Kidney epithelial cell (primary cell): ENCODE measurements around the gene PCBD2. TPM values are rescaled to one million over a fixed set of nuclear protein-coding genes. Genes with fewer than 3 reads are reported as not detected.

Experiments used
- DNase-seq: peaks from one replicate; pipeline ENCODE4 v3.0.0-alpha.2; 2010; ENCODE audit warnings: low read depth
- H3K27me3 ChIP-seq: 2 replicates; pipeline ENCODE4 v1.6.0; 2011; ENCODE audit warnings: low read length; ENCODE audit not compliant: control insufficient read depth, insufficient read depth
- H3K36me3 ChIP-seq: 2 replicates; pipeline ENCODE4 v1.5.1; 2011; ENCODE audit warnings: low read length; ENCODE audit not compliant: control insufficient read depth, insufficient read depth
- H3K4me3 ChIP-seq: 2 replicates; pipeline ENCODE4 v1.5.1; 2011; ENCODE audit warnings: low read depth, mild to moderate bottlenecking, control low read depth, low read length
- CTCF ChIP-seq: IDR thresholded peaks from 2 replicates; pipeline ENCODE4 v1.5.1; 2011; ENCODE audit warnings: mild to moderate bottlenecking, moderate library complexity, low read length, control low read depth, inconsistent platforms; ENCODE audit not compliant: insufficient read depth, poor library complexity, severe bottlenecking
- total RNA-seq: library from RNA; depleted of rRNA; stranded (reverse); fragments of >200 nt; gene quantifications from 2 replicates; pipeline ENCODE4 v1.2.3, GENCODE V29; 2015

Gene PCBD2
- total RNA-seq, 1 donor from 2014 or later = 12.0 TPM

- Histone ChIP-seq H3K4me3 (no peak overlapping the region), H3K36me3 (no peaks in the 10 kb centered on the region), H3K27me3 (no peaks in the 10 kb centered on the region)
- TF ChIP-seq CTCF = no peak
- DNase-seq = no peak
These were observed 38.6 kb downstream of the PCBD2 start for GRCh38 chr5:134943547-134943946.

DNA sequence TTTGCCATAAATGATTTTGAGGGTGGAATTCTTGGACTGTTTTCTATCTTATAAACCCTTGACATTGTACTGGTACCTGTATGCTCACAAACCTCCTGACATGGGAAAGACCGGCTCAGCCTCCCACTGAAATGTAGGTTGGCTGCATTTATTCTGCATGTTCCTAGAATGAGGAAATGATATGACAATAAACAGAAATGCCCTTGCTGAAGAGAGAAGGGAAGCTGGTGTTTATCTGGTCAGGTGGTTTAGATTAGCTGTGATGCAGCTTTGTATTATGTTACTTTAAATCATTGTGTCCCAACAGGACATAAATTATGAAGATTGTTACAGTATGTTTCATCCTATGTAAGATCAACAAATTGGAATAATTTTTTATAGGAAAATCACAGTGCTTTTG, 39.7 kb downstream of the PCBD2 start:
- no peak for TF ChIP-seq CTCF
- Histone ChIP-seq H3K27me3 (no peaks in the 10 kb centered on the region), H3K4me3 (no peak overlapping the region), H3K36me3 (no peaks in the 10 kb centered on the region)
- DNase-seq = no peak

DNA sequence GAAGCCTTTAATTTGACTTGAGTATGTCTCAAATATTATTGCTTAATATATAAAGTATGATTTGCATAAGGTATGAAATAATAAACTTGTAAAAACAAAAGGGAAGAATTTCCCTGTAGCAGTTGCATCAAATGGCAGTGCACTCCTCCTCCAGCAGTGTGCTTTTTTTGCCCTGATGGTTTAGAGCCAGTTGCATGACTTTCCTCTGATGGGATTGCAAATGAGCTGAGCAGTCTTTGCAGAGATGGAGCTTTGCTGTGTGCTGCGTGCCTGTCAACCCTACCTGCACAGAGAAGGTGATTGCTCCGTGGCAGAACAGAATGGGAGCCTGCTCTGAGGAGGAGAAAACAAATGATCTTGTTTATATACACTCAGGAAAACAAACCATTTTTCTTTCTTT, 40.1 kb downstream of the PCBD2 start:
- DNase-seq = no peak
- Histone ChIP-seq H3K36me3 (no peaks in the 10 kb centered on the region), H3K4me3 (no peak overlapping the region), H3K27me3 (no peaks in the 10 kb centered on the region)
- TF ChIP-seq CTCF = no peak

DNA sequence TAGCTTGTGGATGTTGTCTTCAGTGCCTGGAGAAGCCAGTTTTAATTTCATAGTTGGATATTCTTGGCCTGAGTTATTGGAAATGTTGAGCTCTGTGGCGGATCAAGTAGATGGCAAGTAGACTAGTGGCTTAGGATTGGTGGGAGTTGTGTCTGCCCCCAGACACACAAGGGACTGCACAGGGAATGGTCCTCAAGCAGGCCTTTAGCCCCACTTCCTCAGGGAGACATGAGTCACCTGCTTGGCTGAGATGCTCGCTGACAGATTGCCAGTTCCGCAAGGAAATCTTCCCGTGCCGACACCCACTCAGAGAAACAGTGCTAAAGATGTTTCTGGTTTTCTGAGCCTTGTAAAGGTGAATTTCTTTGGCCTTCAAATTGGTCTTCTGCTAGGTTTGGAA, 44.0 kb downstream of the PCBD2 start:
- DNase-seq = no peak
- Histone ChIP-seq H3K4me3 (no peak overlapping the region), H3K27me3 (no peaks in the 10 kb centered on the region), H3K36me3 (no peaks in the 10 kb centered on the region)
- no peak for TF ChIP-seq CTCF

DNA sequence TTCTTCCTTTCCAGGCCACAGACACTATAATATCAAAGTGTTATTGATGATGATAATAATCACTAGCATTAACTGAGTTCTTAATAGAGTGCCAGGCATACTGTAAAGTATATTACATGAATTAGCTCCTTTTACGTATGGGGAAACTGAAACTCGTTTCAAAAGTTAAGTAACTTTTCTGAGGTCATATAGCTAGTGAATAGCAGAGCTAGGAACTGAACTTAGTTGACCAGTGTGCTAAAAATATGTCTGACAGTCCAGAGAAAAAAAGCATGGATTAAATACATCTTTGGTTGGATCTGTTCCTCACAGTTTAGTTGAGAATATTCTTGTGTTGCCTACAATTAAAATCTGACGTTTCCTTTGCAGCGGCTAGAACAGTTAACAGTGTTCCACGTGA, 44.4 kb downstream of the PCBD2 start:
- H3K36me3 ChIP-seq = no peaks in the 10 kb centered on the region
- no peaks in the 10 kb centered on the region for H3K27me3 ChIP-seq
- no peak overlapping the region for H3K4me3 ChIP-seq
- DNase-seq = no peak
- TF ChIP-seq CTCF = no peak

GRCh38 chr5:134957920-134958608, 53.1 kb downstream of the PCBD2 start:
- peaks cover 2% of the 10 kb centered on the region for H3K36me3 ChIP-seq
- H3K27me3 ChIP-seq = no peaks in the 10 kb centered on the region
- no peak overlapping the region for H3K4me3 ChIP-seq
- DNase-seq = no peak
- no peak for TF ChIP-seq CTCF
